Astrocyte of the cerebellum (primary cell): ENCODE measurements around the gene CAB39.

Experiments used
- DNase-seq: peaks from one replicate; pipeline ENCODE4 v3.0.0-alpha.2; 2011; ENCODE audit warnings: low read depth
- H3K4me3 ChIP-seq: 2 replicates; pipeline ENCODE4 v1.5.1; 2011; ENCODE audit warnings: mild to moderate bottlenecking, low read depth, low read length, moderate library complexity
- in situ Hi-C: cut with HindIII; loops from 2 replicates; pipeline ENCODE4 v1.10.0; 2017; ENCODE audit warnings: low sequenced_read_pairs
- TF ChIP-seq, protein P1 (sequence below): IDR thresholded peaks from 2 replicates; pipeline ENCODE4 v1.5.1; 2012; ENCODE audit warnings: low read length, low read depth, moderate library complexity, mild to moderate bottlenecking; ENCODE audit errors: missing control alignments

CAB39 gene

DNA sequence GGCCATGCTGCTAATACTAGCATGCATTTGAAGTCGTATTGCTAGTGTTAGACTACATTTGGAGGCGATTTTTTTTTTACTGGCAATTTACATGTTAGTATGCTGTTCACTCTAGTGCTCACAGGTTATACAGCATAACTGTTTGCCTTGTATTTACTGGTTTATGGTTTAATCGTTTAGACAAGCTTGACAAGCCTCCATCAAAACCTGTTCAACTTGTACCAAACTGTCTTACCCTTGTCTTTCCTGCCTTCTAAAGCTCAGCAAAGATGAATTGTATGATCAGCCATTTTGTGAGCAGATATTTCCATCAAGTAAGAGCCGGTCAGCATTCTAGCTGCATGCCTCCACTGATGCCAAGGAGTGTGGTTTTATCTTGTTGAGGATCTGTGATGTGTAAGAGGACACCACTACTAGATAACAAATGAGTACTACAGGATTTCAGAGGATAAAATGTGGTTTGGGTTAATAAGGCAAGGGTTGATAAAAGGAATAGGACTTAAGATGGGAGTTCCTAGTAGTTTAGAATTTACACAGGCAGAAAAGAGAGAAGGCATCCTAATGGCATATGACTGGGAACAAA, 83.7 kb downstream of the CAB39 start:
- TF ChIP-seq, protein P1, sequence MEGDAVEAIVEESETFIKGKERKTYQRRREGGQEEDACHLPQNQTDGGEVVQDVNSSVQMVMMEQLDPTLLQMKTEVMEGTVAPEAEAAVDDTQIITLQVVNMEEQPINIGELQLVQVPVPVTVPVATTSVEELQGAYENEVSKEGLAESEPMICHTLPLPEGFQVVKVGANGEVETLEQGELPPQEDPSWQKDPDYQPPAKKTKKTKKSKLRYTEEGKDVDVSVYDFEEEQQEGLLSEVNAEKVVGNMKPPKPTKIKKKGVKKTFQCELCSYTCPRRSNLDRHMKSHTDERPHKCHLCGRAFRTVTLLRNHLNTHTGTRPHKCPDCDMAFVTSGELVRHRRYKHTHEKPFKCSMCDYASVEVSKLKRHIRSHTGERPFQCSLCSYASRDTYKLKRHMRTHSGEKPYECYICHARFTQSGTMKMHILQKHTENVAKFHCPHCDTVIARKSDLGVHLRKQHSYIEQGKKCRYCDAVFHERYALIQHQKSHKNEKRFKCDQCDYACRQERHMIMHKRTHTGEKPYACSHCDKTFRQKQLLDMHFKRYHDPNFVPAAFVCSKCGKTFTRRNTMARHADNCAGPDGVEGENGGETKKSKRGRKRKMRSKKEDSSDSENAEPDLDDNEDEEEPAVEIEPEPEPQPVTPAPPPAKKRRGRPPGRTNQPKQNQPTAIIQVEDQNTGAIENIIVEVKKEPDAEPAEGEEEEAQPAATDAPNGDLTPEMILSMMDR, result no peak
- in situ Hi-C loops, result no loop called here
- DNase-seq, result peak; percentile 36
- no peak overlapping the region for H3K4me3 ChIP-seq

DNA sequence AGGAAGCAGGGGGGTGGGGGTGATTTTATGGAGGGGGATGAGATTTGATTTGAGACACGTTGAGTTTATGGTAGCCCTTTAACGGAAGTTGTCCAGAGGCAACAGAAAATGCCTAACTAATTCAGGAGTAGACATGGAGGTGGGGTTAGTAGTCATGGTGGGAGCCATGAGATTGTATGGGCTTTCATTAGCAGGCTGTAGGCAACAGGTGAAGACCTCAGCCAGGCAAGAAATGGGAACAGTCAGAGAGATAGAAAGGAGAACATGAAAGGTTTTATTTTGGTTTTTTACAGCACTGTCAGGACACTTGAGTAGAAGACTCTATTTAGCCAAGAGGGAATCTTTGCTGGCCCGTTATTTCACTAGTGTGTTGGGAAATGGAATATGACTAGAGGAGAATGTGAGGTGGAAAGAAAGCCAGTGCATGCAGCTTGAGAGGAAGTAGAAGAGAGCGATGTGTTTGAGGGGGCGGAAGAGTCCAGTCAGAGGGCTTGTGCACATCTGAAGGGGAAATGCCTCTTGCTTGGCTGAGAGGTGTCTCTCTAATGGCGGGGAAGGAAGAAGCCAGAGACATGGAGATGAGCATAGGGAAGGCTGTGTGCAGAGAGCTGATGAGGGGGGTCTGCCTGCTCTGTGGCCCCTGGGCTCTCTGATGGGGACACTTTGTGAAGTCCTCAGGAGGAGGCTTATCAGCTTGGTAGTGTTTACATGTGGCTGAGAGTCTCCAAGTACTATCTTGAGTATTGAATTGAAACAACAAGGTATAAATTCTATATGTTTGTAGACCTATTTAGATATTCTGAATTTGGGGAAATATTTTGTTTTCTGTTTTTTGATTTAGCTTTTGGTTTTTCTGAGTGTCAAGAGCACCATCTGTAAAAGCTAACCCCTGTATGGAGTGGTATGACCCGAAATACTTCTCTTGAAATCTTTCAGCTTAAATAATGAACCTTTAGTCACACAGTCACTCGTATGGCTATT, 85.2 kb downstream of the CAB39 start:
- in situ Hi-C loops, result no loop called here
- TF ChIP-seq, protein P1, result no peak
- DNase-seq, result no peak
- H3K4me3 ChIP-seq, result no peak overlapping the region

DNA sequence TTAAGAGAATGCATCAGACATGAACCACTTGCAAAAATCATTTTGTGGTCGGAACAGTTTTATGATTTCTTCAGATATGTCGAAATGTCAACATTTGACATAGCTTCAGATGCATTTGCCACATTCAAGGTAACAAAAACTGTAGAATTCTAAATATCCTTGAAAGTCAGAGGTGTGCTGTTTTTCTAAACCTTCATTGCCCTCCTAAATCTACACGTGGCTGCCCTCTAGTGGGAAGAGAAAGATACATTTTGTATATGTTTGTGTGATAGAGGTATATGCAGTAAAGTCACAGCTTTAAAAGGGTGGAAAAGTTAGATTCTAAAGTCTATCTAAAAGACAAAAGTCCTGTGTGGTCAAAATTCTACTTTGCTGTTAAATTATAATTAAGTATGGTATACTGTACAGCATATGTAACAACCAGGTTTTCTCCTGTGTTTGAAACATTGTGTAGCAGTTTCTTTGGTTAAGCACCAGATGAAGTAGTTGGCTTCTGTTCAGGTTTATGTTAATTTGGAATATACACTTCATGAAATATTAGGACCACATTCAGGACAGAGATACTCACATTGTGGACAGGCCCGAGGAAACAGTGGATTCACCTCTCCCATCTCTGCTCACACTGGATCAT, 86.2 kb downstream of the CAB39 start:
- DNase-seq, result peak; percentile 63
- TF ChIP-seq, protein P1, result peak; percentile 51
- in situ Hi-C loops, result no loop called here
- H3K4me3 ChIP-seq, result no peak overlapping the region

DNA sequence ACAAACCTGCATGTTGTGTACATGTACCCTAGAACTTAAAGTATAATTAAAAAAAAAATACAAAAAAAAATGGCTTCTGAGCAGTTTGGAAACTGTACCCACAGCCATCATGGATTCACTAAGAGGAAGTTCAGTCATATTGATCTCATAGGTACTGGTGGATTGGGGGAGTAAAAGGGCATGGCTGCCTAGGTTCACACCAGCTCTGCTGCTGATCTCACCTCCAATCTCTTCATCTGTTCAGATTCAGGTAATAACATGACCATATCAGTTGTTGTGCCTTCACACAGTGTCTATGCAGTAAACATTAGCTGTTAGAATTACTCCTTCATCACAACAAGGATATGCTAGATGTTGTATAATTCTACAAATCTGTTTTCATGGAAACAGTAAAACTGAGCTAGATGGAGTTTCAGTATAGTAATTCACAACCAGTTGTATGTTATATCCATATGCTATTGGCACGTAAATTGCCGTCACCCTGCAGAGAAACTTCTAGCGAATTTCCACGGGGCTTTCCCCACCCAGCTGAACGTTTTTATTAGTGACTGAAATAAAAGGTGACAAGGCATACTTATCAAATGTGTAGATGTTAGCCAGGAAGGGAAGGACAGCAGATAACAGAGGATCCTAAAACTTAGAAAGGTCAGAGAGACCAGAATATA, 92.8 kb downstream of the CAB39 start:
- DNase-seq, result no peak
- in situ Hi-C loops, result no loop called here
- TF ChIP-seq, protein P1, result no peak
- no peak overlapping the region for H3K4me3 ChIP-seq

DNA sequence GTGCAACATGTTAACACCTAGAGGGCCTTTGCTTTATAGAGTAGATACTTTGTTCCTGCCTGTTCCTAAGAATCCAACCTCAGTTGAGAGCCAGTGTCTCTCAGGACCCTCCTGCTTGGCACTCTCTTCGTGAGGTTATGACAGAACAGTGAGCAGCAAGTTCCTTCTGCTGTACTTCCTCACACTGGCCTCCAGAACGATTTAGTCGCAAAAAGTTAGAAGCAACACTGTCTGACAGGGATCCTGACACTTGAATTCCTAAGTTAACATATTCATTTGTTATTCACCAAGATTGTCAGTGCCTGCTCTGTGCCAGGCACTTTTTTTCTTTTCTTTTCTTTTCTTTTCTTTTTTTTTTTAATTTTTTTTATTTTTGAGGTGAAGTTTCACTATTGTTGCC, 95.1 kb downstream of the CAB39 start:
- H3K4me3 ChIP-seq, result no peak overlapping the region
- no peak for DNase-seq
- TF ChIP-seq, protein P1, result no peak
- in situ Hi-C loops, result no loop called here

DNA sequence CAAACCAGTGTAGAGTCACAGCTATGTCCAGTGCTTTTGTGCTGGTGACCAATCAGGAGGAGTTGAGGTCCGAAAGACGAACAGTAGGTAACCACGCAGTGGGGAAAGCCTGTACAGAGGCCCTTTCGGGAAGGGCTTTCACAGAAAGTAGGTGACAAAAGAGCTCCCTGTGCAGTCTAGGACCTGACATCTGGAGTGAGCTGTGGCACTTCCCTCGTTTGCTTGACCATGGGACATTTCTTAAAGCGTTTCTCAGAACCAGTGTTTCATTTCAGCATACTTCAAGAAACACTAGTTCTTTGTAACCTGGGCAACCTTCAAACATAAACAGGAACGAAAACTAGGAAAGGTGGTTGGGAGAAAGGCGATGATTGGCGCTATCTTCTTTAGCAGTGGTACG, 96.4 kb downstream of the CAB39 start:
- no peak overlapping the region for H3K4me3 ChIP-seq
- in situ Hi-C loops, result no loop called here

More for the DNA sequence above, 96.4 kb downstream of the CAB39 start:
- TF ChIP-seq, protein P1, result no peak
- no peak for DNase-seq
